Stimulated activated CD8-positive, alpha-beta memory T cell treated with anti-CD3 and anti-CD28 coated beads, Interleukin-15, amount 100 ng/mL, for 24 hours (primary cell): ENCODE measurements around the gene GPR31.
"Not testable (repeated sequence)": the region's sequence is repeated elsewhere in the genome, so short reads cannot be mapped to it uniquely, and the experiment has no call there.

Experiments
- DNase-seq: peaks from one replicate; pipeline ENCODE4 v3.0.0-alpha.2; 2020; ENCODE audit warnings: low read depth

The GPR31 gene, protein sequence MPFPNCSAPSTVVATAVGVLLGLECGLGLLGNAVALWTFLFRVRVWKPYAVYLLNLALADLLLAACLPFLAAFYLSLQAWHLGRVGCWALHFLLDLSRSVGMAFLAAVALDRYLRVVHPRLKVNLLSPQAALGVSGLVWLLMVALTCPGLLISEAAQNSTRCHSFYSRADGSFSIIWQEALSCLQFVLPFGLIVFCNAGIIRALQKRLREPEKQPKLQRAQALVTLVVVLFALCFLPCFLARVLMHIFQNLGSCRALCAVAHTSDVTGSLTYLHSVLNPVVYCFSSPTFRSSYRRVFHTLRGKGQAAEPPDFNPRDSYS

DNA sequence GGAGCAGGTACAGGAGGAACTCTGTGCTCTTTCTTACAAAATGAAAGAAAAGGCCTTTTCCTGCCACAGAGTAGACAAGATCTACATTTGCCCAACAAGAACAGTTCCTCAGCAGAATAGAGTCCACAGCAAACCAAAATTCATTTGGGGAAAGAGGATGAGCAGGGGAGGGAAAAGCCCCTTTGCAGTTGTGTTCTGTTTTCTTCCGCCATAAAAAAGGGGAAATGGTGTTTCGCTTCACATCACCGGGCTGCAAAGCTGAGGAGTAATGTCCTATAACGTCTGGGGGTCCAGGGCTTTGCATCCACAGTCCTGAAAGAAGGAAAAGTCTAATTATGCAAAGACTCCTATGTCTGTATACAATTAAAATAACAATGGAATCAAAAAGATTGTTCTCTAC lies at the start of gene GPR31:
Gene GPR31 (minus strand): TSS at position 118 of the 400 bp plus-strand sequence. CDS start 149 bp downstream, outside the sequence.
- no peak for DNase-seq

DNA sequence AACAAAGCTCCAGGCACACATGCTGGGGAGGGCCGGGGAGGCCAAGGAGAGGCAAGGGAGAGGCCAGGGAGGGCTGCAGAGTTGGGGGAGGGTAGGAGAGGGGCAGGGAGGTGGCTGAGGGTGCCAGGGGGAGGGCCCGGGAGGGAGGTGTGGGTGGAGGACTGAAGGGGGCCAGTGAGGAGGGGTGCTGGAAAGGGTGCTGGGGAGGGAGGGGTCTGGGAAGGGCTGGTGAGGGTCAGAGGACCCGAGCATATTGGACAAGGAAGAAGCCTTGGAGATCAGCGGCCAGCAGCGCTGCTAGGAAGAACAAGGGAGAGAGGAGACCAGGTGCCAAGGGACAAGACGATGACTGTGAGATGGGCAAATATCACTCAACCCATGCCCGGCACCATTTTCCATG lies 49.7 kb upstream of the GPR31 start:
- DNase-seq = no peak

DNA sequence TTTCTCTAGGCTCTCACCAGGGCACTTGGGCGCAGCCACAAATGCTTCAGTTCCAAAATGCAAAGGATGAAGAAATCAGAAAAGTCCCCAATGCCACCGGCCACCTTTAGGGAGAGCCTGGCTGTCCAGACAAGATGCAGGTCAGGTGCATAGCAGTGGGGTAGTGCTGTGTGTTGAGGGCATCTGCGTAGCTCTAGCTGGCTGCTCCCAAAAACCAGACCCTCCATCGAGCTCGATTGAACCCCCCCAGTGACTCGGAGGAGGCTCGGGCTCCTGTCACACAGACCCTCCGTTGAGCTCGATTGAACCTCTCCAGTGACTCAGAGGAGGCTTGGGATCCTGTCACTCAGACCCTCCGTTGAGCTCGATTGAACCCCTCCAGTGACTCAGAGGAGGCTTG lies 47.5 kb upstream of the GPR31 start:
- DNase-seq = not testable (repeated sequence)

DNA sequence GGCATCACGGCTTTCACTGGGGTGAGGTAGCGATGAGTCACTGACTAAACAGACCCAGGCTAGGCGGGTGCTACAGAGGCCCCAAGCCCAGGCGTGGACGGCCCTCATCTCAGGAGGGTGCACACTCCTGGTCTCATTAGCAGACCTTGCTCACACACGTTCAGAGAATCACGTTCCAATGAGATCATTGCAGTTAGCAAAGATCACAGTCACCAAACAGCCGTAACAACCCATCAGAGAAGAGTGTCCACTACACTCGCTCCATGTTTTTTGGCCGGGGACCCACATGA lies 46.2 kb upstream of the GPR31 start:
- DNase-seq = not testable (repeated sequence)

DNA sequence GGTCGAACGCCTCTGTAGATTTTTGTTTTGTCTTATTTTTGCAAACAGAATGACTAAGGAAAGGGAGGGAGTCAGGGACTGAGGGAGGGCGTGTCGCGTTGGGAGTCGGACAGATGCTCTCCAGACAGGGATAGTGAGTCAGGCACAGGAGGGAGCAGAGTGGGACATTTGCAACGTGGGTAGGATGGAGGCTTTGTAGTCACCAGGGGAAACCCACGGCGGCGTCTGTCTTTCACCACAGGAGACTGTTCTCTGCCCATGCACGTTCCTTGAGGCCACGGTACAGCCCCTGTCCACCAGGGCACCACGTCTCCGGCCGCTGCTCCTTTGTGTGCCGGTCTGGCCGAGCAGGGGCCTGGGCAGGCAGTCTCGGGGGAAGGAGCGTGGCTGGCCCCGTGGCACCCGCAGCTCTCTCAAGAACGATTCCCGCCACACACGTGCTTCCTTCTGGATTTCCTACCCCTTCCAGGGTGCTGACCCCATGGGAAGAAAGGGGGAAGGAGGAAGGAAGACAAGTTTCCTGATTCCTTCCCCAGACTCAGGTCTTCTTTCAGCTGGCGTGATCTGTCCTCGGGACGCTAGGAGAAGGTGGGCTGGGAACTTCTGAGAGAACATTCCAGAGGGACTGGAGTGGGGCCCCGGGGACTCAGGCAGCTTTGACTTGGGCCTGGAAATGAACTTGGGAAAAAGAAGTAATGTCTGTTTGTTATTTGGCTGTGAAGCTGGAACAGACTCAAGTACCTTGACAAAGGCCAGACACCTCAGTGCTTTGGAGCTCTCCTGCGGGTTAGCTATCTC lies 45.7 kb upstream of the GPR31 start:
- DNase-seq = not testable (repeated sequence)

DNA sequence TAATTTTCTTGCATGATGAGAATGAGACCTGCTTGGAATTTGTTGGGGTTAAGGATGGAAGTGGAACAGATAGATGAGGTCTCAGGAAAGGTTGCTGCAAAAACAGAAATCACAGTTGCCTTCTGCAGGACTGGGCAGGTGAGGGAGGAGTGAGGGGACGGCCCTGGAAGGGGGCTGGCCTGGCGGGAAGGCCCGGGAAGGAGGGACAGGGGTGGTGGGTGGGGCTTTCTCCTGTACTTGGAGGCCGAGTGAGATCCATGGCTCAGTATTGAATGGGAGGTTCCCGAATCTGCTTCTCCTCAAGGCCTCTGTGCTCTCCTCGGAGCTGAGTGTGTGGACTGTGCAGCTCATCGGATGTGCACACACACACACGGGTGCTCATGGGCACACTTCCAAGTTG lies 44.8 kb upstream of the GPR31 start:
- DNase-seq = not testable (repeated sequence)

DNA sequence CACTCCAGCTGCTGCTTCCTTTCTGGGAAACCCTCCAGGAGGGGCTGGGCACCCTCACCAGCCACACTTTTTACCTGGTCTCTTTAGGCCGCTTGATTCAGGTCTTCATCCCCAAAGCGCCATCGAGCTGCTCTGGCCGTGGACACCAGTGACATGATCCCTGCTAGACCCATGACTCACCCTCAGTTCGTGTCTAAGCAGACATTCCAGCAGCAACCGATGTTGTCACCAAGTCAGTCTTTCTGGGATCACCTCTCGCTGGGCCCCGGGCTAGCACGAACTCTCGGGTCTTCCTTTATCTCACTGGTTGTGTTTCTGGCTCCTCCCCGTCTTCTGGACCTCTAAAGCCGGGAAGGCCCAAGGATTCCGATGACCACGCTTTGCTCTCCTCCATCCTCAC lies 43.0 kb upstream of the GPR31 start:
- DNase-seq = no peak

DNA sequence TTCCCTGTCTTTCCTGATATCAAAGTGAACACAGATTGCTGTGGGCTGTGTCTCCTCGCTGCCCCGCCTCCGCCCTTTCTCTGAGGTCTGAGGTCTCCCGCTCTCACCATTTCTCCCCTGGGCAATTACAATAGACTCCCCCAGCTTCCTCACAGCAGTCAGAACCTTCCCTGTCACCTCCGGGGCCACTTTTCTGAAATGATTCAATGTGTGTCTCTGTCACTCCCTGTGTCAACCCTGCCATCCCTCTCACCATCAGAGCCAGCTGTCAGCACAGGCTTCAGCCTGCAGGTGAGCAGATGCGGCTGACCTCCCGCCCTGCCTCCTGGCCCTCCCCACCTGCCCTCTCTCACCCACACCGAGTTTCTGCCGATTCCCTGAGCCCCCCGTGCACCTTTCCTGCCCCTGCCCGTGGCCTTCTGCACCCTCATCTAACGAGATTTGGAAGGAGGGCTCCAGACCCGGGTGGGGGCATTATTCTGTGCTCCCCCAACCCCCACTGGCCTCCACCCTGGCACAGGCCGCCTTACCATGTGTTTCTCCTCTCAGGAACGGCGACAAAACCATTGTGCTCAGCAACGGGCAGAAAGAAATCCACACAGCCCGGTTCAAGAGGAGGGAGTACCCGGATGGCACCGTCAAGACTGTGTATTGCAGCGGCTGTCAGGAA lies 38.3 kb upstream of the GPR31 start:
- not testable (repeated sequence) for DNase-seq

DNA sequence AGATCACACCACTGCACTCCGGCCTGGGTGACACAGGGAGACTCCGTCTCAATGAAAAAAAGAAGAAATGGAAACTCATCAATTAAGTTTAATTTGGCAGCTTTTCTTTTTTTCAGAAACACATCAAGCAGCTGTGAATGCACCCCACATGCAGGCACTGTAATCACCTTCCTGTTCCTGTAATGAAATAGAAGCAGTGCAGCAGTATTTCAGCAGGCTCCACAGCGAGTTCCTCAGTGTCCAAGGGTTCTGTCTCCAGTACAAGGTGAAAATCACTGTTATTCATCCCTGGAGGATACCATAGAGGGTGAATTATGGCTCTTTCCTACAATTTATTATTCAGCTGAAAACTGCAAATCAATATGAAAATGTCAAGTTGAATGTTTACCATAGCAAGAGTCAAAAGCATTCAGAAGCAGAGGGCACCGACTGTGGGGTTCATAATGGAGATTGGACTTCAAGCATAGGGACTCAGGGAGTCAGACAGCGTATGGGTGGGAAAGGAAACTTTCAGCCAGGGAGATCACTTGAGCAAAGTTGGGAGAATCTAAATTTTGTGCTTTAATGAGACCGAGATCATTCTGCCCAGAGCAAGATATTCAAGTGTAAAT lies 35.8 kb upstream of the GPR31 start:
- not testable (repeated sequence) for DNase-seq

DNA sequence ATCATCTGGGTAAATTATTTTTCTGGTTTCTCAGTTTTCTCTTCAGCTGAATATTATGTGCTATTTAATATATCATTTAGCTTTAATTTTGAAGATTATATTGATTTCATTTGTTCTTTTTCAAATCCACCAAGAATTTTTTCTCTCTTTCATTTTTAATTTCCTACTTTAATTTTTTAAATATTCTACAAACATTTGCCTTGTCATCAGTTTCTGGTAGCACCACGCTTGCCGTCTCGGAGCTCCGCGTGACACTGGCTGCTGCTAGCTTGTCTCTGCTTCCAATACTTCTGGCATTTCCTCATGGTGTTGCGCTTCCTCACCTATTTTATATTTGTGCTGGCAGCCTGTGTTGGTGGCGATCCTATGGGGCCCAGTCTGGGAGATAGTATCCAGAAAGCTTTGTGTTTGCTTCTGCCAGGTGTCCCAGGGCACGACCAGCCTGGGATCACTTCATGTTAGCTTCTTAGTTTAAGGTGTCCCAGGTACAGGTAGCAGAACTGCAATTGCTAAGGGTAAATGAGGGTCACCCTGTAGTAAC lies 33.3 kb upstream of the GPR31 start:
- DNase-seq = not testable (repeated sequence)

DNA sequence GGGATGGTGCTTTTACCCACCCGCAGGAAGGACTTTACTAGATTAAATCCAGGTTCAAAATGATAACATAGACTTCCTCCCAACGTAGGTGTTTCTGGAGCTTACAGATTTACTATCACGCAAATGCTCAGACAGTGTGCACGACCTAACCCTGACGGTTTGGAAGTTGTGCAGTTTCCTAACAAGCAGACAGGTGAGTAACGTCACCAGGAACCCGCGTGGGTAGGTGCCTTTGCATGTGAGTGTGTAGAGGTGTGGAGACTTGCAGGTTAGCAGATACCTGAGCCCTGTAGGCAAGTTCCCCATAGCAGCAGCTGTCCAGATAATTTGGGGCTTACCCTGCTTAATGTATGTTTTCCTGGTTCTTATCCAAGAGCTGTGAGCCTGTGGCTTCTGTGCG lies 29.5 kb upstream of the GPR31 start:
- DNase-seq = not testable (repeated sequence)

DNA sequence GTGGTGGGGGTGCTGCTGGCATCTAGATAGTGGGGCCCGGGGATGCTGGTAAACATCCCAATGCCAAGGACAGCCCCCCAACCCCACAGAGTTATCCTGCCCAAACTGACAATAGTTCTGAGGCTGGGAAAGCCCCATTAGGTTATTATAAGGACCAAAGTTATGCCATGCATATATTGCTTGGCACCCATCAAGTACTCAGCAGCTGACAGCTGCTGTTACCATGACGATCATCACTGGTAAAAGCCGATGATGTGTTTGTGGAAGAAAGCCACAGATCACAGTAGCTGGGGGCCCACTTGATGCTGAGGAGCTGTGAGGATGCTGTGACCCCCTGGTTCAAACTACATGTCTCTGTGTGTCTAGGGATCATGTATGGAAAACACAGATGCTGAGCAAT lies 27.3 kb upstream of the GPR31 start:
- not testable (repeated sequence) for DNase-seq

DNA sequence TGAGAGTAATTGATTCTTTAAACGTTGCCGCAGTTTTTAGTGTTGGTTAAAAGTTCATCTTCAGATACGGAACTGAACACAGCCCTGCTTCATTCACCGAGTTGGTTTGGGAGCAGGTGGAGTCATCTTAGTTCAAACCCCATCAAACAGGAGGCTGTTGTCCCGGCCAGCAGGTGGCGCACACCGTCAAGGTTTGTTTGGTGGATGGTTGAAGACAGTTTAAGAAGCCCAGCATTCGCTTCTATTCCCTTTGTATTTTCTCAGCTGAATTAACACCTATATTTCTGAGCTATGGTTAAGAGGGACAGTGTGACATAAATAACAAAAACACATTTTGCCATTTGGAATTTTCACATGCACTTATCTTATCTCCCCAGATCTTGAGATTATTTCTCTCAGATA lies 25.1 kb upstream of the GPR31 start:
- not testable (repeated sequence) for DNase-seq

DNA sequence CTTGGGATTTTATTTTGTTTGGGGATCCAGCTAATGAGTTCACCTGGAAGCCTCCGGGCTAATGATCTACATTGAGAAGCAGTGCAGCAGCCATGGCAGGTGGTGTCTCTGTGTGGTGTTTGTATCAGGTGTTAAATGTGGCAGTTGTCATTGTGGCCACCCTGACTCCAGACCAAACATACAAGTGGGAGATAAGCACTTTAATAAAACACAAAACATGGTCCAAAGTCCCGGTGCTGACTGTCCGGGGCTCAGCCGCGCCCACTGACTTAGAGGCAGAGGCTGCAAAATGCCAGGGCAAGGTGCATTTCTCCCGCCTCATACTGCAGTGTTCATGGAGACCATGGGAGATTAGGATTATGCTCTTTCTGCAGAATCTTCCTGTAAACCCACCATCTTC lies 23.6 kb upstream of the GPR31 start:
- DNase-seq = not testable (repeated sequence)

DNA sequence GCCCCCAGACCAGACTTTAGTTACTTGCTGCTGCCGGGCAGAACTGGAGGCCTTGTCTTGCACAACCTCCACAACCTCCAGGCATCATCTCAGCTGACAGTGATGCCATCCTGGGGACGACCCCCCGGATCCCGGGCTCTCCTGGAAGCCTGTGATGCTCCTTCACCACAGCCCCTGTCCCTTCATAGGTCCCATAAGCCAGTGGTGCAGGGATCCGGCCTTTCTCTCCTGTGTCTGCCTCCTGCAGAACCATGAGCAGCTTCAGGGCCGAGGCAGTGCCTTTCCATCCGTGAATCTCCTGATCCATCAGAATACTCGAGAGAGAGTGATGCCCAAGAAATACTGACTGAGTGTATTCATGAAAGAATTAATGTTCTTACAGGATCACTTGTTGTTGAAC lies 22.3 kb upstream of the GPR31 start:
- not testable (repeated sequence) for DNase-seq

DNA sequence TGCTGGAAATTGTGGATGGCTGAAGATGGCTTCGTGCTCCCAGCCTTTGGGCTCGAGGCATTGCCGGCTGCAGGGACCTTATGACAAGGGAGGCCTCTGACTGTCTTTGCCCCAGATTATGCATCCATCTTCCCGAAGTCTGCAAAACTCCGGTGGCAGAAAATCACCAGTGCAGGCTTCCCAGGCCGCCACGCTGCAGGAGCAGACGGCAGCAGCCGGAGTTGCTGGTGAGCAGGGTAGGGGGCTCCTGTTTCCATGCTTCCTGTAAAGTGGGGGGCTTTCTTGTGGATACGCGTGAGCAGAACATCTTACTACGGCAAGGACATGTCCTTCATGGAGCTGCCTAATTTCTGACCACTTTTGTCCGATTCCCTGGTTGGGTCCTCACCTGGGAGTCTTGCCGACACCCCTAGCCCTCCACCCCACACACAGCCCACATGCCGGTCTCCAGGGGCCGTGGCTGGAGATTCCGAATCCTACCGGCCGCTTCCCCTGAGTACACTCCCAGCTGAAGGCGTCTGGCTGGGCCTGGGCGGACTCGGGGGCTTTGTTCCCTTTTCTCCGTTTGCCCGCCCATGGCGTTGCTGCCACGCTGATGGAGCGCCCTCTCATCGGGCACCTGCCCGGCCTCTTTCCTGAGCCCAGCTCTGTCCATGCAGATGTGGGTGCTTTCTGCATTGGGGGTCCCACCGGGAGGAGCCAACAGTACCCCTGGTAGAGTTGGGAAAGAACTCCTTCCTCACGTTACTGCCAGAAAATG lies 21.3 kb upstream of the GPR31 start:
- not testable (repeated sequence) for DNase-seq

DNA sequence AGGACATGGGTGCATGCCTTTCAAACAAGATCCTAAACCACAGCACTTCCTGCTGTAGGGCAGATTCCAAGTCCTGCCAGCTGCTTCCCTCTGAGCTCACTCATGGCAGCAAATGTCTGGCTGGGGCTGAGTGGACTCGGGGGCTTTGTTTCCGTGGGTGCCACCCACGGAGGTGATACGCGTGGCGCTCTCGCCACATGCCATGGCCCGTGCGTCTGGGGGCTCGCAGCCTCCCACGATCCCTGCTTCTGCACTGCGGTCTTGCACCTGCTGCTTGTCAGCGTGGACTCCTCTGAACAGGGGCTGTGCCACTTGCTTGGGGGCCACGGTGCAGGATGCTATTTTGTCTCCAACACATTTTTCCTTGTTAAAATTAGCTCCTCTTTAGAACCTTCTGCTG lies 19.5 kb upstream of the GPR31 start:
- DNase-seq = not testable (repeated sequence)

DNA sequence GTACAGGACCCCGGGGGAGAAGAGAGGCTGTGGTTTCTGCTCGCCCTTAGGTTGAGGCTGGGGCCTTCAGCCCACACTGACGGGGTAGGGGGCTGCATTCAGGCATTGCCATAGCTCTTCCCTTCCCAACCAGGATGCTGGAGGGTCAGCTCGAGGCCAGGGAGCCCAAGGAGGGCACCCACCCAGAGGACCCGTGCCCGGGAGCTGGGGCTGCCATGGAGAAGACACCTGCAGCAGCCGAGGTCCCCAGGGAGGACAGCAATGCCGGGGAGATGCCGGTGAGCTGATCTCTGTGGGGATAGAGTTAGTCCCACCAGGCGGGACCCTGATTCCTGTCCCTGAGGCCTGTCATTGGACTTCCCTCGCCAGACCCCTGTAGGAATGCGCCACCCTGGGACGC lies 14.2 kb upstream of the GPR31 start:
- not testable (repeated sequence) for DNase-seq

DNA sequence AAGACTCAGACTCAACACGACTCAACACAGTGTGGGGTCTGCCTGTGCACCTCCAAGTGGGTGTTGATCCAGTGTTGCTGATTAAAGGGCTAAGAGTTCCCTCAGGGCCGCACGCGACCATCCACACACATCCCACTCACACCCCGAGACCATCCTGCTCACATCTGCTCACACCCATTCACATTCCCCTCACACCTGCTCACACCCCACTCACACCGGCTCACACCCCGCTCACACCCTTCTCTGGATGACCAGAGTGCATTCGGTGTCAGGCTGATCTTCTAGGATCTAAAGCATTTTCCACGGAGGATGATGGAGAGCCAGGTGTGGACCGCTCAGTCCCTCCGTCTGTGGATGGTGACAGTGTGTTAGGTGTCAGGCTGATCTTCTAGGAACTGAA lies 13.5 kb upstream of the GPR31 start:
- DNase-seq = not testable (repeated sequence)

DNA sequence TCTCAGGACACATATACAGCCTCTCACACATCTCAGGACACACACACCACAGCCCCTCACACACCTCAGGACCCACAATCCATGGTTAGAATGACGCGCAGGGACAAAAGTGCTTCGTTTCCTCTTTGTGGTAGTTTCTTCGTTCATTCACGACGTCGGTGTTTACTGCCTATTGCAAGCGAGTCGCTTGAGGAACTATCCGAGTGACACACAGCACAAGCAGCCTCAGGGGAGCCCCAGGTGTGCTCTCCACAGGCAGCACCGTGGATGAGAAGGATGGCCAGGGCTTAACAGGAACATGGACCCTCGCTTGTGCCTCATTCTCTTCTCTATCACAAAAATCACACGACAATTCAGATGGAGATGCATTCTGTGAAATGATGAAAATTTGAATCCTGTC lies 12.1 kb upstream of the GPR31 start:
- DNase-seq = not testable (repeated sequence)

DNA sequence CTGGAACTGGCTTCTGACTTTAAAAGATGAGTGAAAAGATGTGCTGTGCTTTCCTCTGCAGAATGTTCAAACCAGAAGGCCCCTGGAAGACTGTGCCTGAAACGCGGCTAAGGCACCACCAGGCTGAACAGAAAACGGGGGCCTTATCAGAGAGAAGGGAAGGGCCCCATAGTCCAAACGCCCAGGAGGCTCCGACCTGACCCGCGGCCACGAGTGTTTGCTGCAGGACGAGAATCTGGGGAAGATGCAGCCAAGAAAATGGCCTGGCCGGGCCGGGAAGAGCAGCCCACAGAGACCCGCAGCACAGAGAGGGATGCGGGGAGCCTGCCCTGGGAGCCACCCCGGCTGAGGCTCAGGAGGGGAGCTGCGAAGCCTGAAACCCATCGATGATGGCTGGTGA lies 10.5 kb upstream of the GPR31 start:
- DNase-seq = not testable (repeated sequence)
